Parathyroid adenoma (tissue), 2 donors: Measurements from ENCODE around the gene CCDC77.

Source experiments
- H2AFZ ChIP-seq: fragments of 300-600 bp; sonication (generic); one replicate; pipeline ENCODE4 v1.7.0; 2017; ENCODE audit warnings: antibody characterized with exemption, mild to moderate bottlenecking
- H3K27ac ChIP-seq: fragments of 300-600 bp; sonication (generic); one replicate; pipeline ENCODE4 v1.7.0; 2017
- H3K27me3 ChIP-seq: fragments of 300-600 bp; sonication (generic); one replicate; pipeline ENCODE4 v1.7.0; 2017; ENCODE audit warnings: low read length; ENCODE audit not compliant: control insufficient read depth, insufficient read depth
- H3K36me3 ChIP-seq: fragments of 300-600 bp; sonication (generic); one replicate; pipeline ENCODE4 v1.7.0; 2017; ENCODE audit warnings: low read length; ENCODE audit not compliant: control insufficient read depth, insufficient read depth
- H3K4me1 ChIP-seq: fragments of 300-600 bp; sonication (generic); one replicate; pipeline ENCODE4 v1.7.0; 2017; ENCODE audit warnings: control low read depth
- H3K4me2 ChIP-seq: fragments of 300-600 bp; sonication (generic); one replicate; pipeline ENCODE4 v1.7.0; 2017; ENCODE audit warnings: low read length
- H3K4me3 ChIP-seq: fragments of 300-600 bp; sonication (generic); one replicate; pipeline ENCODE4 v1.7.0; 2017; ENCODE audit warnings: low read depth, low read length
- H3K79me2 ChIP-seq: fragments of 300-600 bp; sonication (generic); one replicate; pipeline ENCODE4 v1.7.0; 2017; ENCODE audit warnings: control low read depth
- H3K9ac ChIP-seq: fragments of 300-600 bp; sonication (generic); one replicate; pipeline ENCODE4 v1.7.0; 2017; ENCODE audit warnings: mild to moderate bottlenecking
- H3K9me3 ChIP-seq: fragments of 300-600 bp; sonication (generic); one replicate; pipeline ENCODE4 v1.7.0; 2017; ENCODE audit warnings: low read length; ENCODE audit not compliant: control insufficient read depth
- CTCF ChIP-seq: fragments of 300-600 bp; sonication (generic); IDR thresholded peaks from one replicate; pipeline ENCODE4 v1.7.0; 2017; ENCODE audit warnings: antibody characterized with exemption, mild to moderate bottlenecking
- donor health status: primary hyperparathyroidism.

CCDC77 gene

GRCh38 chr12:466762-467161, 65.3 kb downstream of the CCDC77 start:
- H3K4me1 ChIP-seq, result peaks cover 19% of the 10 kb centered on the region
- H3K79me2 ChIP-seq, result peaks cover 15% of the 10 kb centered on the region
- H3K4me2 ChIP-seq, result no peak overlapping the region
- no peak overlapping the region for H3K27ac ChIP-seq
- no peak overlapping the region for H3K9ac ChIP-seq
- no peaks in the 10 kb centered on the region for H3K9me3 ChIP-seq
- no peak for TF ChIP-seq CTCF
- H2AFZ ChIP-seq, result no peak overlapping the region
- H3K36me3 ChIP-seq, result no peaks in the 10 kb centered on the region
- H3K27me3 ChIP-seq, result no peaks in the 10 kb centered on the region
- H3K4me3 ChIP-seq, result no peak overlapping the region

- no peak overlapping the region for H3K27ac ChIP-seq
- no peak overlapping the region for H3K4me3 ChIP-seq
- no peaks in the 10 kb centered on the region for H3K27me3 ChIP-seq
- H2AFZ ChIP-seq, result no peak overlapping the region
- no peaks in the 10 kb centered on the region for H3K36me3 ChIP-seq
- no peak overlapping the region for H3K9ac ChIP-seq
- peaks cover 15% of the 10 kb centered on the region for H3K79me2 ChIP-seq
- no peak overlapping the region for H3K4me2 ChIP-seq
- H3K4me1 ChIP-seq, result peaks cover 19% of the 10 kb centered on the region
- no peak for TF ChIP-seq CTCF
- no peaks in the 10 kb centered on the region for H3K9me3 ChIP-seq
These were observed 66.1 kb downstream of the CCDC77 start for GRCh38 chr12:467591-467990.

GRCh38 chr12:468671-469389, 67.4 kb downstream of the CCDC77 start:
- Histone ChIP-seq H3K4me3 (no peak overlapping the region), H3K4me2 (no peak overlapping the region), H3K9me3 (no peaks in the 10 kb centered on the region), H2AFZ (no peak overlapping the region), H3K79me2 (peaks cover 25% of the 10 kb centered on the region), H3K4me1 (peaks cover 19% of the 10 kb centered on the region), H3K27me3 (no peaks in the 10 kb centered on the region), H3K9ac (no peak overlapping the region), H3K27ac (no peak overlapping the region), H3K36me3 (no peaks in the 10 kb centered on the region)
- TF ChIP-seq CTCF, result no peak

GRCh38 chr12:470133-470532, 68.7 kb downstream of the CCDC77 start:
- no peak for TF ChIP-seq CTCF
- H3K4me1 ChIP-seq, result peaks cover 10% of the 10 kb centered on the region
- H2AFZ ChIP-seq, result peak overlapping the region; percentile 40
- no peak overlapping the region for H3K27ac ChIP-seq
- no peaks in the 10 kb centered on the region for H3K36me3 ChIP-seq
- no peak overlapping the region for H3K9ac ChIP-seq
- peak overlapping the region; percentile 45 for H3K4me2 ChIP-seq
- H3K4me3 ChIP-seq, result no peak overlapping the region
- H3K79me2 ChIP-seq, result peaks cover 28% of the 10 kb centered on the region
- H3K27me3 ChIP-seq, result no peaks in the 10 kb centered on the region
- H3K9me3 ChIP-seq, result no peaks in the 10 kb centered on the region

GRCh38 chr12:473198-473597, 71.8 kb downstream of the CCDC77 start:
- H3K79me2 ChIP-seq, result peaks cover 28% of the 10 kb centered on the region
- no peaks in the 10 kb centered on the region for H3K9me3 ChIP-seq
- no peak overlapping the region for H3K27ac ChIP-seq
- peaks cover 3% of the 10 kb centered on the region for H3K4me1 ChIP-seq
- no peak overlapping the region for H3K9ac ChIP-seq
- H3K4me2 ChIP-seq, result no peak overlapping the region
- no peaks in the 10 kb centered on the region for H3K27me3 ChIP-seq
- TF ChIP-seq CTCF, result no peak
- H2AFZ ChIP-seq, result no peak overlapping the region
- no peak overlapping the region for H3K4me3 ChIP-seq
- no peaks in the 10 kb centered on the region for H3K36me3 ChIP-seq
